ENCODE results near the gene TRIM38. TPM values are rescaled to one million over a fixed set of nuclear protein-coding genes. Genes with fewer than 3 reads are reported as not detected.
A peak's percentile ranks its signal among the peaks of the same experiment; 100 is the strongest.

Gene TRIM38
- polyA plus RNA-seq, 1 donor from 2014 or later: not detected

- Histone ChIP-seq H3K27ac (ENCODE audit: low read length) (no peak overlapping the region), H3K9me2 (ENCODE audit: insufficient read depth, low read length) (no peaks in the 10 kb centered on the region), H3K9me3 (ENCODE audit: low read length) (no peaks in the 10 kb centered on the region), H3K4me2 (ENCODE audit: low read length) (no peak overlapping the region), H3F3A (ENCODE audit: insufficient read depth, low read length, poor library complexity, severe bottlenecking) (no peaks in the 10 kb centered on the region), H3K9ac (ENCODE audit: low read length) (no peak overlapping the region), H3K36me3 (ENCODE audit: insufficient read depth, low read length) (no peaks in the 10 kb centered on the region), H3K4me3 (ENCODE audit: low read length) (no peak overlapping the region), H3K79me2 (replicated peaks; ENCODE audit: insufficient read depth, low read length) (no peaks in the 10 kb centered on the region), H2AFZ (ENCODE audit: low read depth, low read length) (no peak overlapping the region), H4K20me1 (ENCODE audit: insufficient read depth) (no peaks in the 10 kb centered on the region), H3K27me3 (ENCODE audit: insufficient read depth, low read depth, low read length) (no peaks in the 10 kb centered on the region)
- TF ChIP-seq REST (IDR thresholded peaks at IDR 0.05; ENCODE audit: borderline replicate concordance) (no peak), EP300 (conservative IDR thresholded peaks at IDR 0.05; ENCODE audit: poor library complexity, severe bottlenecking) (no peak), SMC3 (conservative IDR thresholded peaks at IDR 0.05; ENCODE audit: poor library complexity) (no peak), EZH2 (IDR thresholded peaks at IDR 0.05; ENCODE audit: borderline replicate concordance, insufficient read depth, low read length, poor library complexity, severe bottlenecking) (no peak), CTCF (IDR thresholded peaks at IDR 0.05; ENCODE audit: poor library complexity, severe bottlenecking) (no peak), TAF1 (IDR thresholded peaks at IDR 0.05; ENCODE audit: low read depth) (no peak), RAD21 (conservative IDR thresholded peaks at IDR 0.05) (no peak), POLR2AphosphoS5 (IDR thresholded peaks at IDR 0.05) (no peak), MXI1 (conservative IDR thresholded peaks at IDR 0.05; ENCODE audit: poor library complexity, severe bottlenecking) (no peak)
These were observed 38.0 kb downstream of the TRIM38 start for GRCh38 chr6:26000366-26001144.

- H3K27ac ChIP-seq (ENCODE audit: low read length): no peak overlapping the region
- no peaks in the 10 kb centered on the region for H4K20me1 ChIP-seq (ENCODE audit: insufficient read depth)
- no peaks in the 10 kb centered on the region for H3K79me2 ChIP-seq (replicated peaks; ENCODE audit: insufficient read depth, low read length)
- H3F3A ChIP-seq (ENCODE audit: insufficient read depth, low read length, poor library complexity, severe bottlenecking): no peaks in the 10 kb centered on the region
- no peaks in the 10 kb centered on the region for H3K9me2 ChIP-seq (ENCODE audit: insufficient read depth, low read length)
- H3K4me2 ChIP-seq (ENCODE audit: low read length): no peak overlapping the region
- no peak overlapping the region for H3K9ac ChIP-seq (ENCODE audit: low read length)
- H3K27me3 ChIP-seq (ENCODE audit: insufficient read depth, low read depth, low read length): no peaks in the 10 kb centered on the region
- H2AFZ ChIP-seq (ENCODE audit: low read depth, low read length): no peak overlapping the region
- H3K4me3 ChIP-seq (ENCODE audit: low read length): no peak overlapping the region
- H3K36me3 ChIP-seq (ENCODE audit: insufficient read depth, low read length): no peaks in the 10 kb centered on the region
- H3K9me3 ChIP-seq (ENCODE audit: low read length): no peaks in the 10 kb centered on the region
- TF ChIP-seq MXI1 (conservative IDR thresholded peaks at IDR 0.05; ENCODE audit: poor library complexity, severe bottlenecking) (no peak), CTCF (IDR thresholded peaks at IDR 0.05; ENCODE audit: poor library complexity, severe bottlenecking) (peak; percentile 63), SMC3 (conservative IDR thresholded peaks at IDR 0.05; ENCODE audit: poor library complexity) (no peak), EZH2 (IDR thresholded peaks at IDR 0.05; ENCODE audit: borderline replicate concordance, insufficient read depth, low read length, poor library complexity, severe bottlenecking) (no peak), POLR2AphosphoS5 (IDR thresholded peaks at IDR 0.05) (no peak), RAD21 (conservative IDR thresholded peaks at IDR 0.05) (peak; percentile 45), REST (IDR thresholded peaks at IDR 0.05; ENCODE audit: borderline replicate concordance) (no peak)
These were observed 40.6 kb downstream of the TRIM38 start for GRCh38 chr6:26003102-26003694.

Data from neural cell (in vitro differentiated cells).